Measurements from ENCODE around the gene SLC39A10. TPM values are rescaled to one million over a fixed set of nuclear protein-coding genes. Genes with fewer than 3 reads are reported as not detected.

Gene SLC39A10
- total and polyA plus RNA-seq, 9 of the 15 experiments (the other 6 are each of a cell fraction or from before 2014, with no cell fraction given) = 12.5 to 40.1 (median 23.1) TPM

DNA sequence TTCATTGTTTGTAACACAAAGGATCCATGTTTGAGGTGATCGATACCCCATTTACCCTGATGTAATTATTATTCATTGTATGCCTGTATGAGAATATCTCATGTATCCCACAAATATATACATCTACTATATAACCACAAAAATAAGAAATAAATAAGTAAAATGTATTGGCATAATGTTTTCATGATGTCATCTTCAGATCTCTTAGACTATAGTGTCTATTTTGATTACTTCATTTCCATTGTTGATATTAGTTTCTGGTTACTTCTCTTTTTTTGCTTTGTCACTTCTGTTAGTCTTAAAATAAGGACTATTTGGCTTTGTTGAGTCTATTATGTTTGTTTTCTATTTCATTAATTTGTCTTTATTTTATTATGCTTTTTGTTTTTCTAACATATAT lies 109.7 kb downstream of the SLC39A10 start:
- H3K36me3 ChIP-seq (ENCODE audit: control insufficient read depth, insufficient read depth, low read length) = no peaks in the 10 kb centered on the region
- H3K9me3 ChIP-seq (replicated peaks; ENCODE audit: control insufficient read depth, insufficient read depth, low read depth, low read length) = no peaks in the 10 kb centered on the region
- BruUV-seq (replicated peaks) = no TSS peak
- no peak overlapping the region for H3K4me2 ChIP-seq (ENCODE audit: insufficient read depth, low read length)
- no peaks in the 10 kb centered on the region for H3K79me2 ChIP-seq (ENCODE audit: control insufficient read depth, insufficient read depth, low read length)
- POLR2A ChIA-PET = no interaction called here
- no peak overlapping the region for H3K27ac ChIP-seq (ENCODE audit: extremely low read depth, low read depth, low read length)
- no peaks in the 10 kb centered on the region for H3K27me3 ChIP-seq (ENCODE audit: control insufficient read depth in 2 of 2, insufficient read depth in 2 of 2, low read length in 2 of 2)
- DNase-seq (ENCODE audit: extremely low read depth in 1 of 4, low spot score in 3 of 4) = no peak
- FAIRE-seq = no peak
- ATAC-seq = no peak
- WGBS (ENCODE audit: insufficient coverage, low coverage, missing lambda C conversion rate) = 44% methylated on average over 1 of the region's 1 CpG
- no peak overlapping the region for H3K9ac ChIP-seq (ENCODE audit: insufficient read depth in 1 of 2, low read depth in 2 of 2, low read length in 2 of 2)
- H3K9me1 ChIP-seq (ENCODE audit: control insufficient read depth, insufficient read depth, low read length) = no peaks in the 10 kb centered on the region
- H3K4me1 ChIP-seq (replicated peaks in 1 of 2; ENCODE audit: control insufficient read depth in 2 of 2, insufficient read depth in 2 of 2, low read length in 2 of 2) = no peaks in the 10 kb centered on the region
- intact Hi-C loops (cut with micrococcal nuclease) = no loop called here
- TF ChIP-seq RCOR1 (IDR thresholded peaks at IDR 0.05; ENCODE audit: borderline replicate concordance in 1 of 2, low read depth in 2 of 2, low read length in 2 of 2) (no peak), ZNF217 (CRISPR knock-in tag; IDR thresholded peaks at IDR 0.05) (no peak), CSDE1 (IDR thresholded peaks at IDR 0.05) (no peak), IRF2 (CRISPR knock-in tag; IDR thresholded peaks at IDR 0.05) (no peak), TEAD1 (CRISPR knock-in tag; IDR thresholded peaks at IDR 0.05) (no peak), XRCC3 (IDR thresholded peaks at IDR 0.05) (no peak), GABPB1 (CRISPR knock-in tag; IDR thresholded peaks at IDR 0.05) (no peak), FOXM1 (IDR thresholded peaks at IDR 0.05; ENCODE audit: low read depth) (no peak), FOXM1 (CRISPR knock-in tag; IDR thresholded peaks at IDR 0.05; ENCODE audit: low read depth) (no peak), NCOA6 (IDR thresholded peaks at IDR 0.05) (no peak), CBX1 (IDR thresholded peaks at IDR 0.05; ENCODE audit: low read depth) (no peak), THRAP3 (IDR thresholded peaks at IDR 0.05; ENCODE audit: borderline replicate concordance) (no peak)
- in situ Hi-C loops (cut with MboI) = no loop called here
- no peaks in the 10 kb centered on the region for H4K20me1 ChIP-seq (replicated peaks; ENCODE audit: control insufficient read depth, insufficient read depth, low read length)
- CTCF ChIA-PET (ENCODE audit: low intra/inter-chr PET ratio) = no interaction called here
- no peak overlapping the region for H3K4me3 ChIP-seq
- no peak overlapping the region for H2AFZ ChIP-seq (ENCODE audit: low read depth, low read length)

All from K562 (cell line).